Activated CD4-positive, alpha-beta T cell treated with anti-CD3 and anti-CD28 coated beads, Interleukin-2, amount 50 U/mL, for 48 hours (primary cell): Measurements from ENCODE around the gene ZNF775.

Experiments
- DNase-seq, 2 experiments: peaks; one replicate each; pipeline ENCODE4 v3.0.0-alpha.2; 2020

ZNF775 gene

DNA sequence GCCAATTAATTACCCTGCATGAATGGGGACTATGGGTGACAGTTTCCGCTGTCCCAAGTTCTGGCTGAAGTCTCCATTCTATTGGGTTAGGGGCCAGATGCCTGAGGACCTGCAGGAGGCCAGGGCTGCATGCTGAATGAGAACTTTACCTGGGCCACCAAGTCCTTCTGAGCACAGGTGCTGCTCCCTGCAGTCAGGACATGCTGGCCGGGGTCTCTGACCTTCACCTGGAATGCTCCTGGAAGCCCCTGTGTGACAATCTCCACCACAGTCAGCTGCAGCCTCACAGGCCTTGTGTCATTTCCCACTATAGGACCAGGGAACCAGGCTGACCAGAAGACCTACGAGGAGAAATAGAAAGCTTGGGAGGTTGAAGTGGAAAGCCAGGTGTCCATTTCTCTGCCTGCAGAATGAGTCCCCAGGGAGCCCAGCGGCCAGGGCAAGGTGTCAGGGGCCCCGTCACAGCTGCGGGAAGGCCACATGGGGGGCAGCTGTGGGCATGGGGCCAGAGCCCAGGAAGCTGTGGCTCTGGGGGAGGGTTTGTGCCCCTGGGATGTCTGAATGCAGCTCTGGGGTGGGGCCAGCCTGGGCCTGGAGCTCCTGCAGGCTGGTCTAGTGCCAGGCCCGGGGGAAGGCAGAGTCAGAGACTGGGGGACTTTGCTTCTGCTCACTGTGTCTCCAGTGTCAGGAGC, 65.7 kb downstream of the ZNF775 start:
- DNase-seq, result no peak

DNA sequence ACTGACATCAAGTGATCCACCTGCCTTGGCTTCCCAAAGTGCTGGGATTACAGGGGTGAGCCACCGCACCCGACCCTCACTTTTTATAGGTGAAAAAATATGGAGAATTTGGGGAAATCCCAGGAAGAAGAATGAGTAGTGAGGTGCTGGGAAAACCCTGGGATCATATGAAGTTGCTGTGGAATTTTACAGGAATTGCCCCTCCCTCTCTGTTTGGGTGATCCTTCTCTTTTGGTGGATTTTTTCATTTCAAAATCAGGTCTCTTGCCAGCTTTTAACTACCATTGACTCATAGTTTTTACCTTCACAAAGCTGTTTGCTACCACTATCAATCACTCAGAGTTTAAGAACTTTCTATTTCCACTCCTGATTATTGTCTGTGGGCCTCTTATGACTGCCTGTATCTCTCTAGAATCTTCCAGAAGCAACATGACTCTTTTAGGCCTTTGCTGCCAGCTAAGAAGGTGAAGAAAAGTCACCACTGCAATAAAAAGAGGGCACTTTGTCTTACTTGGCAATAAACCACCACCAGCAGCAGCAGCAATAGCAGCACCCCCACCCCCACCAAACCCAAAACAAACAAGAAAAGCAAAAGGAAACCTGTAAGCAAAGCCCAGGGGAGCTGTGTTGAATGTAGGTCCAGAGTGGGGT, 67.3 kb downstream of the ZNF775 start:
- peak in 1 of 2 experiments; percentile 40 for DNase-seq
